Frontal cortex (tissue), 4 donors: ENCODE measurements around the gene DLST. TPM values are rescaled to one million over a fixed set of nuclear protein-coding genes. Genes with fewer than 3 reads are reported as not detected.

Experiments used
- DNase-seq, 2 donors: peaks; one replicate each; pipeline ENCODE4 v3.0.0; 2012; ENCODE audit warnings: low spot score in 2 of 2
- FAIRE-seq: peaks from 2 replicates; lab custom pipeline; 2012; peaks lifted over from hg19 to GRCh38; lab: Jason Lieb, UNC
- total RNA-seq: library from RNA; depleted of rRNA; stranded (reverse); fragments of >200 nt; gene quantifications from one replicate; pipeline ENCODE4 v1.2.3, GENCODE V29; 2014
- donor health status: control.
- donor health status: control.
- donor health status: control.

DLST gene
- total RNA-seq, 1 donor from 2014 or later, result 28.5 TPM

GRCh38 chr14:74859757-74860552 is 21.8 kb upstream of the DLST start:
- DNase-seq (no peak), FAIRE-seq (no peak)

GRCh38 chr14:74860899-74861733 is 20.6 kb upstream of the DLST start:
- peak; percentile 37 to 70 for DNase-seq
- FAIRE-seq, result no peak

GRCh38 chr14:74861734-74862090 is 20.0 kb upstream of the DLST start:
- no peak for DNase-seq
- no peak for FAIRE-seq

GRCh38 chr14:74863274-74863673 is 18.4 kb upstream of the DLST start:
- FAIRE-seq (no peak), DNase-seq (no peak)

GRCh38 chr14:74864198-74864597 is 17.5 kb upstream of the DLST start:
- DNase-seq (no peak), FAIRE-seq (no peak)

- FAIRE-seq, result no peak
- DNase-seq, result no peak
Observed at GRCh38 chr14:74865156-74865555, 16.6 kb upstream of the DLST start.

- DNase-seq (no peak), FAIRE-seq (no peak)
Observed at GRCh38 chr14:74866708-74867389, 14.9 kb upstream of the DLST start.

- no peak for DNase-seq
- FAIRE-seq, result no peak
Observed at GRCh38 chr14:74867673-74868072, 14.0 kb upstream of the DLST start.

GRCh38 chr14:74868739-74869138 is 13.0 kb upstream of the DLST start:
- DNase-seq (no peak), FAIRE-seq (no peak)

GRCh38 chr14:74871819-74872218 is 9.9 kb upstream of the DLST start:
- FAIRE-seq (no peak), DNase-seq (no peak)

GRCh38 chr14:74875204-74875603 is 6.5 kb upstream of the DLST start:
- DNase-seq (no peak), FAIRE-seq (no peak)

GRCh38 chr14:74875941-74876913 is 5.5 kb upstream of the DLST start, which contains the start of gene PROX2:
PROX2 (minus strand) TSS chr14:74876145; CDS start chr14:74863834, 12,311 bp downstream.
- no peak for FAIRE-seq
- DNase-seq, result no peak

- DNase-seq (no peak), FAIRE-seq (no peak)
Observed at GRCh38 chr14:74879427-74880182, 2.1 kb upstream of the DLST start.

- DNase-seq, result peak in 1 of 2 donors; percentile 48
- no peak for FAIRE-seq
Observed at GRCh38 chr14:74882103-74882920, 596 bp downstream of the DLST start.

- FAIRE-seq (no peak), DNase-seq (no peak)
Observed at GRCh38 chr14:74886001-74886400, 4.3 kb downstream of the DLST start.

- no peak for FAIRE-seq
- no peak for DNase-seq
Observed at GRCh38 chr14:74888164-74889158, 6.7 kb downstream of the DLST start.

- no peak for FAIRE-seq
Observed at GRCh38 chr14:74890262-74890661, 8.5 kb downstream of the DLST start.

More at GRCh38 chr14:74890262-74890661, 8.5 kb downstream of the DLST start:
- DNase-seq, result no peak
